Hindlimb muscle (tissue), 1 donor: ENCODE results near the gene CD48. TPM values are rescaled to one million over a fixed set of nuclear protein-coding genes. Genes with fewer than 3 reads are reported as not detected.
"Not testable (repeated sequence)": the region's sequence is repeated elsewhere in the genome, so short reads cannot be mapped to it uniquely, and the experiment has no call there.

ENCODE experiments used
- DNase-seq: peaks from one replicate; pipeline ENCODE4 v3.0.0-alpha.2; 2013
- polyA plus RNA-seq: library from polyadenylated mRNA; unstranded; fragments of 120-200 nt; gene quantifications from one replicate; pipeline ENCODE4 v1.2.1, GENCODE V29; 2013; ENCODE audit not compliant: insufficient read length

CD48 gene
- polyA plus RNA-seq, 1 donor: 2.1 TPM

- peak; percentile 46 for DNase-seq
Observed at GRCh38 chr1:160675641-160676410, 35.8 kb downstream of the CD48 start.

DNA sequence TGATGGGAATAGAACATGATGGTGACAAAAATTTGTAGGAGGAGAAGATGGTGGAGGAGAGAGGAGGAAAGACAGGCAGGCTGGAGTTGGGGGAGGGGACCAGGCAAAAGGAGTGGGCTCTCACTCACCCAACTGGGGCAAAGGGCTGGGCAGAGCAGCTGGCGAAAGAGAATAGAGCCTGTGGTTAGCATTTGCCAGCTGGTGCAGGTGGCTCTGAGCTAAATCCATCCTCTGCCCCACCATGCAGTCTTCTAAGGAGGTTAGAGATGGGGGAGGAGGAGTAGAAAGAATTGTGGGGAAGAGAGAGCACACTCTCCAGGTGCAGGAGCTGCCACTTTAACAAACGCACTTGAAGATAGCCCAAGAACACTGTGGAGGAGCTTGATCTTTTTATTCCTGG, 37.2 kb downstream of the CD48 start:
- no peak for DNase-seq

- DNase-seq: no peak
Observed at GRCh38 chr1:160672789-160673695, 38.6 kb downstream of the CD48 start.

DNA sequence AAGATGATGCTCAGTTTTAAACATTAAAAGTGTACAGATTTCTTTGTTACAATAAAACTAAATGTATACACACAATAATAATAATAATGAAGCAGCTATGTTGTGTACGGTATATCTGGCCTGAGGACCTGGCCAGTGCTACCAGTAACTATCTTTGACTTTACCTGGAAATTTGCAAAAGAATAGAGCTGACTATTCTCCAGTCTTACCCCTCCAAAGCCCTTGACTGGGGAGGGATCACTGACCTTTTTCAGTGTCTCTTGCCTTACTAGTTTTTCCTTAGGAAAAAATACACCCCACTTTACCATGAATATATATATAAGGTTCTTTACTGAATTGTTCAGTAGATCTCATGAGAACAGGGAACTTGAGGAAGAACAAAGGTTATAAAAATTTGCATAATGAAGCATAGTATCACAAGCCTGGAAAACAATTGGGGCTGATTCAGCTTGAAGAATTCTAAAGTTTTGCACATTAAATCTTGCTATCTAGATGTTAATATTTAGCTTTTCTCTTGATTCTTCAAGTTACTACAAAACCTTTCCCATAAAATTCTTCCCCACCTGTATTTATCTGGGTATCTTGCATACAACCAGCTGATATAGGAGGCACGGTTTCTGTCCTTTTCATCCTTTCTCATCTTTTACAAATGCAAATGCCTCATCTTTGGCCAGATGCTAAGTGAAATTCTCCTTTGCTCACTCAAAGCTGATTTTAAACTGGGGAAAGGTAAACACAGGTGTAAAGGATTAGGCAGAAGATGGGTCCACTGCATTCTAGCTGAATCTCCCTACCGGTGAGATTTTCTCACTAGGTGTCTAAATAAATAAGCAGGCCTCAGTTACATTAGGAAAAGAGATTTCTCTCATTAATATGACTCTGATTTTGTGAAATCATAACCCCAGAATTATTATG, 39.8 kb downstream of the CD48 start:
- no peak for DNase-seq

DNA sequence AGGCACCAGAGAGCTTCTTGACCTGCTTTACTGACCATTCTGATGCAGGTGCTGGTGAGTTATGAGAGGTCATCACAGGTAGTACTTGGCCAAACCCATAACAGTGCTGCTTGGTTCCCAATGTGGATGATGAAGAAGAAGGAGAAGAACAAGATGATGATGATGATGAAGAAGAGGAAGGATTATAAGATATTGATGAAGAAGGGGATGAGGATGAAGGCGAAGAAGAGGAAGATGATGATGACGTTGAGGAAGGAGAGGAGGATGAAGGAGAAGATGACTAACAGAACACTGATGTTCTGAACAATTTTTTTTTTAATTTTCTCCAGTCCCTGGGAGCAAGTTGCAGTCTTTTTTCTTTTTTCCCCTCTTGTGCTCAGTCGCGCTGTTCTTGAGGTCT, 40.9 kb downstream of the CD48 start:
- DNase-seq: no peak

DNA sequence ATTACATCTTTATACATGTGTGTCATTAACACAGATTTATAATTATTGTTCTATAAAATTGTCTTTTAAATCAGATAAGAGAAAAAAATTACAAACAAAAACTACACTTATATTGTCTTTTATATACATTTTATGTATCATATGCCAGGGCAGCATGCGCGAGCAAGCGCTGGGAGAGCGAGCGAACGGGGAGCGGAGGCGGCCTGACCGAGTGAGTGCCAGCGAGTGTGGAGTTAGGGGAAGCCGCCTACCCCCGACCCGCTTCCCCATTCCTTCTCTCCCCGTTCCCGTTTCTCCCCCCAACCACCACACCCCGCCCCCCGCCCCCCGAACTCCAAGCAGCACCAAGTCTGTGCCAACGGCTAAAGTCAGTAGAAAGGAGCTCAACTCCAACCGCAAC, 41.8 kb downstream of the CD48 start:
- no peak for DNase-seq

DNA sequence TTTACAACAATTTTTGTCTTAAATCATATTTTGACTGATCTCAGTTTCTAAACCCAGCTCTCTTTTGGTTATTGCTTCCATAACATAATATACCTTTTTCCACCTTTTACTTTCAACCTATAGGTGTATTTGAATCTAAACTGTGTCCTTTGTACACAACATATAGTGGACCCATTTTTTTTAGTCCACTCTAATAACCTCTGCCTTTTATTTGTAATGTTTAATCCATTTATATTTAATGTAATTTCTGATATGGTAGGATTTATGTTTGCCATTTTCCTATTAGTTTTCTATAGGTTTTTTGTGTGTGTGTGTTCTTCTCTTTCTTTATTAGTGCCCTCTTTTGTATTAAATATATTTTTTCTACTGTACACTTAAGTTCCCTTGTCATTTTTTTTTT, 42.3 kb downstream of the CD48 start:
- no peak for DNase-seq

DNA sequence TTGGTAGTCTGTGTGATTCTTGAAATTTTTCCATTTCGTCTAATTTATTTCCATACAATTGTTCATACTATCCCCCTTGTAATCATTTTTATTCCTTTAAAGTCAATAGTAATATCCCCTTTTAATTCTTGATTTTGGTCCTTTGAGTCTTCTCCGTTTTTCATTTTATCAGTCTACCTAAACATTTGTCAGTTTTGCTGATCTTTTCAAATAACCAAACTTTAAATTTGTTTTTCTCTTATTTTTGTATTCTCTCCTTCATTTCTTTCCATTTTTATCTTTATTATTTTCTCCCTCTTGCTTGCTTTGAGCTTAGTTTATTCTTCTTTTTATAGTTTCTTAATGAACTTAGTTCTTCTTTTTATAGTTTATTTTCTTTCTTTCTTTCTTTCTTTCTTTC, 43.7 kb downstream of the CD48 start:
- no peak for DNase-seq

- DNase-seq: no peak
Observed at GRCh38 chr1:160666079-160666442, 45.6 kb downstream of the CD48 start.

DNA sequence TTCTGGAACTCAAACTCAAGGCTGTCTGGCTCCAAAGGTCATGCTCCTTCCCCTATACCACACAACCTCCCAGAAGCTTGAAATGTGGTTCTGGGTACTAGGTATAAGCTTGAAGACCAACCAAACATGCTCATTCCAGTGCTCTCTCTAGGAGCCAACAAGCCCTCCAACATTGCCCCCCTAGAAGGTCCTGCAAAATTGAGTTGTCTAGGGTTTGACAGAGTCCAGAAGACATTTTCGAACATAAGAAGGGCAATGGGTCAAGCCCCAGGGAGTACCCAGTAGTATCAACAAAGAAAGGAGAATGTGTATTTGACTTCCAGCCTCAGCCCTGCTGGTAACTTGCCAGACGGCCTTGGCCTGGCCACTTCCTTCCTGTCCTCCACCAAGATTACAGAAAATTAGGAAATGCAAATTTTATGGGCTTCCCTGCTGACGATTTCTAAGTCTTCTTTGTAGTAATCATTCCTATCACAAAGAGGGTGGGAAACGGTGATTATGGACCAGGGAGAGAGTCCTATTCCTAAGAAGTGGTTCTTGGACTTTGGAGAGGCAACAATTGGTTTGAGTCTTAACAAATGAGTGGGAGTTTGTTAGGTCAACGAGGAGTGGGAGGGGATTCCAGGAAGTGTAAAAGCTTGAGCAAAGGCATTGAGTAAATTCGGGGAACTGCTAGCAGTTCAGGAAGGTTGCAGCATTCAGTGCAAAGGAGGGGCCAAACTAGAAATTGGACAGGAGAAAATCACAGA, 46.1 kb downstream of the CD48 start:
- DNase-seq: peak; percentile 19

GRCh38 chr1:160664573-160665051, 47.0 kb downstream of the CD48 start:
- no peak for DNase-seq

GRCh38 chr1:160662910-160663309, 48.7 kb downstream of the CD48 start:
- no peak for DNase-seq

DNA sequence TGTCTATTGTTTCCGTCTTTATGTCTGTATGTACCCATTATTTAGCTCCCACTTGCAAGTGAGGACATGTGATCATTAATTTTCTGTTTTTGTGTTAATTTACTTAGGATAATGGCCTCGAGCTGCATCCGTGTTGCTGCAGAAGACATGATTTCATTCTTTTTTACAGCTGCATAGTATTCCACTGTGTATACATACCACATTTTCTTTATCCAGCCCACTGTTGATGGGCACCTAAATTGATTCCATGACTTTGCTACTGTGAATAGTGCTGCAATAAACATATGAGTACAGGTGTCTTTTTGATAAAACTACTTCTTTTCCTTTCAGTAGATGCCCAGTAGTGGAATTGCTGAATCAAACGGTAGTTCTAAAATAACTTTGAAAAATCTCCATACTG, 52.1 kb downstream of the CD48 start:
- no peak for DNase-seq

GRCh38 chr1:160658814-160659193, 52.8 kb downstream of the CD48 start:
- no peak for DNase-seq

GRCh38 chr1:160658162-160658813, 53.3 kb downstream of the CD48 start:
- no peak for DNase-seq

DNA sequence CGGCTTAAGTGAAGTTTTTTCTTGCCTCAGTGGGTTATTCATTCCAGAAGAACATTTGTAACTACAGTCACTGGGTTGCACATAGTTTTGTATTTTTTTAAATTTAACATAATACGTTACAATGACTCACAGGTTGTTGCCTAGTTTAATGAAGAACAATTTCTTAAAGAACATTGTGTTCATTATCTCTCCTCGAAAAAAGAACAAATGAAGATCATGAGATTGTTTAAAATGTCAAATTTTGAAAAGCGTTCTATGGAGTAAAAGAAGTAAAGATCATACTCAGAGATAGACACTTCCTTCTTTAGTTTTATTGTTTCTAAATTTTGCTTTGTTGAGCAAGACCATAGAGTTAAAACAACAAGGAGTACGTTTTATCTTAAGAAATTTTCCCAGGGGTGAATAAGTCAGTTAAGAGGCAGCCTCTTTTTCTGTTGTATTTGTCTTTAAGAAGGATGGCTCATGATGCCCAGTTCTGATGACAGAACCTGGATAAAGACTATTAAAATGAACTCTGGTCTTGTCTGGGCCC, 54.3 kb downstream of the CD48 start:
- DNase-seq: no peak

- DNase-seq: no peak
Observed at GRCh38 chr1:160656737-160657136, 54.9 kb downstream of the CD48 start.

DNA sequence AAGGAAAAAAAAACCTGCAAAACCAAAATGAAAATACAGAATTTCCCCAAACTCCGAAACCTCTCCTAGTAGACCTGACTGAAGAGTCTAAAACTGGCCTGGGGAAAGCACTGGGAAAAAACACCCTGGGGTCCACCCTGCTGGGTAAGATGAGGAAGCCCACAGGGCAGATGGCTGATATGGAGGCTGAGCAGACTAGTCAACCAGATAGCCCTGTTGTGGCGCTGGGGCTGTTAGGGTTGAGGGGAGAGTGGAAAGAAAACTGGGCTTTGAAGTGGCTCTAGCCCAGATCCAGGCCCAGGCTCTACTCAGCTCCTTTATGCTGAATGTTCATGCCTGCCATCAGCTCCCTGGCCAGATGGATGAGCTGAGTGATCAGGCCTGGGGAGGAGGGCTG, 58.0 kb downstream of the CD48 start:
- no peak for DNase-seq

- no peak for DNase-seq
Observed at GRCh38 chr1:160652924-160653619, 58.5 kb downstream of the CD48 start.

GRCh38 chr1:160652065-160652641, 59.5 kb downstream of the CD48 start:
- DNase-seq: not testable (repeated sequence)
